Measurements from ENCODE around the gene TPRG1.

TPRG1 gene

GRCh38 chr3:189171707-189172106, at the start of gene TPRG1:
Gene TPRG1 (plus strand): TSS chr3:189171971. CDS start chr3:189207385, 35,414 bp downstream.
- H3K27ac ChIP-seq (ENCODE audit: low read depth, low read length), result no peak within 1 kb of the TSS
- H3K9me3 ChIP-seq (ENCODE audit: control insufficient read depth, insufficient read depth, low read length), result no peaks in the 10 kb centered on the region
- H3K4me1 ChIP-seq (ENCODE audit: control insufficient read depth, insufficient read depth, low read length), result no peaks in the 10 kb centered on the region
- H3K9ac ChIP-seq (ENCODE audit: low read depth, low read length), result no peak within 1 kb of the TSS
- H3K36me3 ChIP-seq (ENCODE audit: control insufficient read depth, insufficient read depth, low read length), result no peaks in the 10 kb centered on the region
- no peaks in the 10 kb centered on the region for H3K27me3 ChIP-seq (ENCODE audit: control insufficient read depth, insufficient read depth, low read length)
- H3K4me3 ChIP-seq (ENCODE audit: low read depth, low read length), result no peak within 1 kb of the TSS

- H3K27me3 ChIP-seq (ENCODE audit: control insufficient read depth, insufficient read depth, low read length), result no peaks in the 10 kb centered on the region
- no peaks in the 10 kb centered on the region for H3K9me3 ChIP-seq (ENCODE audit: control insufficient read depth, insufficient read depth, low read length)
- no peak overlapping the region for H3K9ac ChIP-seq (ENCODE audit: low read depth, low read length)
- H3K36me3 ChIP-seq (ENCODE audit: control insufficient read depth, insufficient read depth, low read length), result no peaks in the 10 kb centered on the region
- no peak overlapping the region for H3K27ac ChIP-seq (ENCODE audit: low read depth, low read length)
- H3K4me1 ChIP-seq (ENCODE audit: control insufficient read depth, insufficient read depth, low read length), result no peaks in the 10 kb centered on the region
- H3K4me3 ChIP-seq (ENCODE audit: low read depth, low read length), result no peak overlapping the region
Measured at GRCh38 chr3:189122110-189122509, 49.7 kb upstream of the TPRG1 start.

- no peak overlapping the region for H3K4me3 ChIP-seq (ENCODE audit: low read depth, low read length)
- H3K4me1 ChIP-seq (ENCODE audit: control insufficient read depth, insufficient read depth, low read length), result no peaks in the 10 kb centered on the region
- no peak overlapping the region for H3K9ac ChIP-seq (ENCODE audit: low read depth, low read length)
- no peak overlapping the region for H3K27ac ChIP-seq (ENCODE audit: low read depth, low read length)
- H3K36me3 ChIP-seq (ENCODE audit: control insufficient read depth, insufficient read depth, low read length), result no peaks in the 10 kb centered on the region
- no peaks in the 10 kb centered on the region for H3K9me3 ChIP-seq (ENCODE audit: control insufficient read depth, insufficient read depth, low read length)
- no peaks in the 10 kb centered on the region for H3K27me3 ChIP-seq (ENCODE audit: control insufficient read depth, insufficient read depth, low read length)
Measured at GRCh38 chr3:189122526-189123205, 49.1 kb upstream of the TPRG1 start.

GRCh38 chr3:189123595-189124387, 48.0 kb upstream of the TPRG1 start:
- no peak overlapping the region for H3K27ac ChIP-seq (ENCODE audit: low read depth, low read length)
- H3K4me3 ChIP-seq (ENCODE audit: low read depth, low read length), result no peak overlapping the region

GRCh38 chr3:189132231-189132671, 39.5 kb upstream of the TPRG1 start:
- no peak overlapping the region for H3K4me3 ChIP-seq (ENCODE audit: low read depth, low read length)
- H3K36me3 ChIP-seq (ENCODE audit: control insufficient read depth, insufficient read depth, low read length), result no peaks in the 10 kb centered on the region
- H3K9me3 ChIP-seq (ENCODE audit: control insufficient read depth, insufficient read depth, low read length), result no peaks in the 10 kb centered on the region
- H3K27me3 ChIP-seq (ENCODE audit: control insufficient read depth, insufficient read depth, low read length), result no peaks in the 10 kb centered on the region
- H3K9ac ChIP-seq (ENCODE audit: low read depth, low read length), result no peak overlapping the region
- no peak overlapping the region for H3K27ac ChIP-seq (ENCODE audit: low read depth, low read length)
- peaks cover under 1% of the 10 kb centered on the region; the same call in 1 of the 2 replicates for H3K4me1 ChIP-seq (ENCODE audit: control insufficient read depth, insufficient read depth, low read length)

More at GRCh38 chr3:189123595-189124387, 48.0 kb upstream of the TPRG1 start:
- Histone ChIP-seq H3K4me1 (ENCODE audit: control insufficient read depth, insufficient read depth, low read length) (no peaks in the 10 kb centered on the region), H3K36me3 (ENCODE audit: control insufficient read depth, insufficient read depth, low read length) (no peaks in the 10 kb centered on the region), H3K27me3 (ENCODE audit: control insufficient read depth, insufficient read depth, low read length) (no peaks in the 10 kb centered on the region), H3K9ac (ENCODE audit: low read depth, low read length) (no peak overlapping the region), H3K9me3 (ENCODE audit: control insufficient read depth, insufficient read depth, low read length) (no peaks in the 10 kb centered on the region)

- H3K4me3 ChIP-seq (ENCODE audit: low read depth, low read length), result no peak overlapping the region
- no peaks in the 10 kb centered on the region for H3K36me3 ChIP-seq (ENCODE audit: control insufficient read depth, insufficient read depth, low read length)
- no peaks in the 10 kb centered on the region for H3K27me3 ChIP-seq (ENCODE audit: control insufficient read depth, insufficient read depth, low read length)
- no peak overlapping the region for H3K9ac ChIP-seq (ENCODE audit: low read depth, low read length)
- no peak overlapping the region for H3K27ac ChIP-seq (ENCODE audit: low read depth, low read length)
- H3K4me1 ChIP-seq (ENCODE audit: control insufficient read depth, insufficient read depth, low read length), result peaks cover 2% of the 10 kb centered on the region; the same call in 1 of the 2 replicates
- no peaks in the 10 kb centered on the region for H3K9me3 ChIP-seq (ENCODE audit: control insufficient read depth, insufficient read depth, low read length)
Measured at GRCh38 chr3:189132839-189133238, 38.9 kb upstream of the TPRG1 start.

GRCh38 chr3:189133768-189134167, 38.0 kb upstream of the TPRG1 start:
- H3K36me3 ChIP-seq (ENCODE audit: control insufficient read depth, insufficient read depth, low read length), result no peaks in the 10 kb centered on the region
- H3K27me3 ChIP-seq (ENCODE audit: control insufficient read depth, insufficient read depth, low read length), result no peaks in the 10 kb centered on the region
- no peaks in the 10 kb centered on the region for H3K9me3 ChIP-seq (ENCODE audit: control insufficient read depth, insufficient read depth, low read length)

GRCh38 chr3:189137416-189137815, 34.4 kb upstream of the TPRG1 start:
- no peak overlapping the region for H3K9ac ChIP-seq (ENCODE audit: low read depth, low read length)
- H3K27me3 ChIP-seq (ENCODE audit: control insufficient read depth, insufficient read depth, low read length), result no peaks in the 10 kb centered on the region
- H3K4me3 ChIP-seq (ENCODE audit: low read depth, low read length), result no peak overlapping the region

More at GRCh38 chr3:189133768-189134167, 38.0 kb upstream of the TPRG1 start:
- H3K27ac ChIP-seq (ENCODE audit: low read depth, low read length), result no peak overlapping the region
- no peak overlapping the region for H3K9ac ChIP-seq (ENCODE audit: low read depth, low read length)
- peaks cover 2% of the 10 kb centered on the region; the same call in 1 of the 2 replicates for H3K4me1 ChIP-seq (ENCODE audit: control insufficient read depth, insufficient read depth, low read length)
- no peak overlapping the region for H3K4me3 ChIP-seq (ENCODE audit: low read depth, low read length)

GRCh38 chr3:189138901-189139610, 32.7 kb upstream of the TPRG1 start:
- Histone ChIP-seq H3K36me3 (ENCODE audit: control insufficient read depth, insufficient read depth, low read length) (no peaks in the 10 kb centered on the region), H3K27ac (ENCODE audit: low read depth, low read length) (no peak overlapping the region), H3K4me1 (ENCODE audit: control insufficient read depth, insufficient read depth, low read length) (peaks cover 2% of the 10 kb centered on the region; the same call in 1 of the 2 replicates), H3K27me3 (ENCODE audit: control insufficient read depth, insufficient read depth, low read length) (no peaks in the 10 kb centered on the region), H3K9me3 (ENCODE audit: control insufficient read depth, insufficient read depth, low read length) (no peaks in the 10 kb centered on the region), H3K4me3 (ENCODE audit: low read depth, low read length) (no peak overlapping the region), H3K9ac (ENCODE audit: low read depth, low read length) (no peak overlapping the region)

More at GRCh38 chr3:189137416-189137815, 34.4 kb upstream of the TPRG1 start:
- Histone ChIP-seq H3K27ac (ENCODE audit: low read depth, low read length) (no peak overlapping the region), H3K36me3 (ENCODE audit: control insufficient read depth, insufficient read depth, low read length) (no peaks in the 10 kb centered on the region), H3K9me3 (ENCODE audit: control insufficient read depth, insufficient read depth, low read length) (no peaks in the 10 kb centered on the region), H3K4me1 (ENCODE audit: control insufficient read depth, insufficient read depth, low read length) (peaks cover 2% of the 10 kb centered on the region; the same call in 1 of the 2 replicates)

- Histone ChIP-seq H3K4me3 (ENCODE audit: low read depth, low read length) (no peak overlapping the region), H3K9me3 (ENCODE audit: control insufficient read depth, insufficient read depth, low read length) (no peaks in the 10 kb centered on the region), H3K9ac (ENCODE audit: low read depth, low read length) (no peak overlapping the region), H3K27ac (ENCODE audit: low read depth, low read length) (no peak overlapping the region), H3K27me3 (ENCODE audit: control insufficient read depth, insufficient read depth, low read length) (no peaks in the 10 kb centered on the region), H3K36me3 (ENCODE audit: control insufficient read depth, insufficient read depth, low read length) (no peaks in the 10 kb centered on the region), H3K4me1 (ENCODE audit: control insufficient read depth, insufficient read depth, low read length) (peaks cover 2% of the 10 kb centered on the region; the same call in 1 of the 2 replicates)
Measured at GRCh38 chr3:189139611-189139940, 32.2 kb upstream of the TPRG1 start.

Data from HUES48 (cell line).